OCI-LY3 (cell line): ENCODE measurements around the gene ACIN1.

Experiments
- CTCF ChIP-seq: fragments of 200-600, 300-600 bp; sonication (generic); IDR thresholded peaks from 2 replicates; pipeline ENCODE4 v1.5.1; 2014; ENCODE audit warnings: antibody characterized with exemption, low read length, low read depth
- EZH2phosphoT487 ChIP-seq: fragments of 200-600 bp; shearing (Covaris generic); IDR thresholded peaks from 2 replicates; pipeline ENCODE4 v1.6.1; 2018; ENCODE audit warnings: antibody characterized with exemption, mixed run types, low read depth

- no peak for TF ChIP-seq CTCF
- TF ChIP-seq EZH2phosphoT487, result no peak
Observed at GRCh38 chr14:23112359-23113178, 17.6 kb upstream of the ACIN1 start.
